Testis (tissue), 3 donors: ENCODE measurements around the gene DHX16. TPM values are rescaled to one million over a fixed set of nuclear protein-coding genes. Genes with fewer than 3 reads are reported as not detected.
A peak's percentile ranks its signal among the peaks of the same experiment; 100 is the strongest.

ENCODE experiments used
- DNase-seq: peaks from one replicate; pipeline ENCODE4 v3.0.0-alpha.2; 2019
- H3K27ac ChIP-seq, 2 donors: fragments of 200-600 bp; sonication (generic); one replicate each; pipeline ENCODE4 v1.5.1; 2019
- H3K27me3 ChIP-seq: fragments of 200-600 bp; sonication (generic); one replicate; pipeline ENCODE4 v1.5.1; 2019
- H3K36me3 ChIP-seq: fragments of 200-600 bp; sonication (generic); one replicate; pipeline ENCODE4 v1.5.1; 2017; ENCODE audit warnings: low read depth; ENCODE audit errors: missing control alignments
- H3K4me1 ChIP-seq: fragments of 200-600 bp; sonication (generic); one replicate; pipeline ENCODE4 v1.5.1; 2019
- H3K4me3 ChIP-seq, 2 donors: fragments of 200-600 bp; sonication (generic); one replicate each; pipeline ENCODE4 v1.5.1; 2017 to 2019
- H3K9me3 ChIP-seq: fragments of 200-600 bp; sonication (generic); one replicate; pipeline ENCODE4 v1.5.1; 2017
- CTCF ChIP-seq, 3 experiments: fragments of 450-650 bp in 2 of 3; fragments of 200-600 bp in 1 of 3; sonication (generic) in 1 of 3; IDR thresholded peaks; one replicate each; pipeline ENCODE4 v1.5.1; 2016 to 2019; ENCODE audit warnings: antibody characterized with exemption in 3 of 3, mild to moderate bottlenecking in 2 of 3, moderate library complexity in 1 of 3
- POLR2A ChIP-seq: fragments of 450-650 bp; IDR thresholded peaks from one replicate; pipeline ENCODE4 v1.6.1; 2017; ENCODE audit warnings: antibody characterized with exemption, mild to moderate bottlenecking, moderate library complexity
- WGBS, 2 donors: methylation state at CpG; one replicate each; pipeline ENCODE4 v1.1.5; 2018; 5-methylcytosine and 5-hydroxymethylcytosine counted together
- intact Hi-C: fragments of 100-400 bp; cut with DNase I; formaldehyde crosslinking; loops from one replicate; pipeline ENCODE4 v1.15.1; 2023; ENCODE audit warnings: low total_unique reads
- polyA plus RNA-seq: library from polyadenylated mRNA; stranded (reverse); fragments of 350-450 nt; fragmentation: Illumina TruSeq; extraction: RNeasy Lipid Tissue Mini Kit (QIAGEN cat#74804); gene quantifications from one replicate; pipeline ENCODE4 v1.2.3, GENCODE V29; 2014; ENCODE audit warnings: low read depth, low replicate concordance; ENCODE audit not compliant: insufficient read depth
- total RNA-seq, 2 donors: library from RNA; depleted of rRNA; stranded (reverse); fragments of >200 nt; gene quantifications; one replicate each; pipeline ENCODE4 v1.2.3, GENCODE V29; 2016

Gene DHX16
- total and polyA plus RNA-seq, 3 donors from 2014 or later: 68.0 to 109 (median 68.0) TPM

GRCh38 chr6:30689022-30689865, 16.4 kb upstream of the DHX16 start:
- H3K27ac ChIP-seq: peak overlapping the region in 1 of 2 donors; percentile 94
- no peaks in the 10 kb centered on the region for H3K9me3 ChIP-seq
- no peaks in the 10 kb centered on the region for H3K36me3 ChIP-seq
- no peak for DNase-seq
- H3K4me1 ChIP-seq: peaks cover 41% of the 10 kb centered on the region
- WGBS, 2 donors: 80 to 84% methylated on average over 9 to 11 of the region's 11 CpGs
- no peak for TF ChIP-seq CTCF (IDR thresholded peaks at IDR 0.05)
- TF ChIP-seq POLR2A: no peak
- H3K27me3 ChIP-seq: no peaks in the 10 kb centered on the region
- H3K4me3 ChIP-seq: no peak overlapping the region
- intact Hi-C loops: no loop called here

GRCh38 chr6:30688569-30688968, 15.8 kb upstream of the DHX16 start:
- no peak for TF ChIP-seq POLR2A
- TF ChIP-seq CTCF (IDR thresholded peaks at IDR 0.05): no peak
- no peaks in the 10 kb centered on the region for H3K36me3 ChIP-seq
- peaks cover 42% of the 10 kb centered on the region for H3K4me1 ChIP-seq
- 89 to 90% methylated on average over 9 of the region's 9 CpGs for WGBS, 2 donors
- H3K9me3 ChIP-seq: no peaks in the 10 kb centered on the region
- H3K27ac ChIP-seq: peak overlapping the region; percentile 89 to 94
- H3K4me3 ChIP-seq: no peak overlapping the region
- H3K27me3 ChIP-seq: no peaks in the 10 kb centered on the region
- intact Hi-C loops: no loop called here
- DNase-seq: no peak

GRCh38 chr6:30687659-30688431, 15.0 kb upstream of the DHX16 start:
- 12 to 14% methylated on average over 19 to 22 of the region's 22 CpGs for WGBS, 2 donors
- H3K9me3 ChIP-seq: no peaks in the 10 kb centered on the region
- H3K27me3 ChIP-seq: no peaks in the 10 kb centered on the region
- H3K36me3 ChIP-seq: no peaks in the 10 kb centered on the region
- H3K27ac ChIP-seq: peak overlapping the region; percentile 89 to 94
- peaks cover 47% of the 10 kb centered on the region for H3K4me1 ChIP-seq
- H3K4me3 ChIP-seq: peak overlapping the region; percentile 68 to 76
- no peak for DNase-seq
- TF ChIP-seq POLR2A (no peak), CTCF (IDR thresholded peaks at IDR 0.05) (no peak)
- intact Hi-C loops: loop anchor here (2.0 kb wide), 1 partner anchor 33 kb away; the partner anchor contains the start of gene TUBB

- H3K36me3 ChIP-seq: no peaks in the 10 kb centered on the region
- H3K9me3 ChIP-seq: no peaks in the 10 kb centered on the region
- H3K4me3 ChIP-seq: peak overlapping the region; percentile 68 to 76
- H3K4me1 ChIP-seq: peaks cover 54% of the 10 kb centered on the region
- TF ChIP-seq CTCF (IDR thresholded peaks at IDR 0.05): no peak
- no peak for TF ChIP-seq POLR2A
- intact Hi-C loops: loop anchor here (2.0 kb wide), 1 partner anchor 34 kb away; the partner anchor contains the start of gene TUBB
- WGBS, 2 donors: 0% methylated on average over 19 to 51 of the region's 52 CpGs
- H3K27ac ChIP-seq: peak overlapping the region; percentile 89 to 94
- peak; percentile 90 for DNase-seq
- no peaks in the 10 kb centered on the region for H3K27me3 ChIP-seq
Measured at GRCh38 chr6:30686908-30687658, 14.3 kb upstream of the DHX16 start.
